GM06990 (cell line): ENCODE results near the gene FBXL4.

Experiments
- DNase-seq: peaks from one replicate; pipeline ENCODE4 v3.0.0-alpha.2; 2011; ENCODE audit not compliant: insufficient read length; ENCODE audit errors: extremely low read depth
- H3K27me3 ChIP-seq: replicated peaks from 2 replicates; pipeline ENCODE4 v1.6.0; 2011; ENCODE audit warnings: low read length; ENCODE audit not compliant: control insufficient read depth, insufficient read depth
- H3K36me3 ChIP-seq: 2 replicates; pipeline ENCODE4 v1.5.1; 2011; ENCODE audit warnings: low read length; ENCODE audit not compliant: control insufficient read depth, insufficient read depth
- H3K4me3 ChIP-seq: replicated peaks from 2 replicates; pipeline ENCODE4 v1.5.1; 2011; ENCODE audit warnings: low read depth, mild to moderate bottlenecking, control low read depth, low read length
- CTCF ChIP-seq: IDR thresholded peaks from 2 replicates; pipeline ENCODE4 v1.5.1; 2011; ENCODE audit warnings: low read length, control low read depth, mild to moderate bottlenecking, inconsistent platforms; ENCODE audit not compliant: insufficient read depth, poor library complexity, severe bottlenecking

Gene FBXL4

GRCh38 chr6:98880486-98880885 is 67.3 kb downstream of the FBXL4 start:
- DNase-seq, result peak; percentile 9
- H3K4me3 ChIP-seq, result no peak overlapping the region
- H3K27me3 ChIP-seq, result no peaks in the 10 kb centered on the region
- TF ChIP-seq CTCF, result no peak
- no peaks in the 10 kb centered on the region for H3K36me3 ChIP-seq

GRCh38 chr6:98877250-98877649 is 70.5 kb downstream of the FBXL4 start:
- no peaks in the 10 kb centered on the region for H3K27me3 ChIP-seq
- no peak for DNase-seq
- TF ChIP-seq CTCF, result no peak
- H3K4me3 ChIP-seq, result no peak overlapping the region
- H3K36me3 ChIP-seq, result peaks cover 1% of the 10 kb centered on the region; the same call in 1 of the 2 replicates

- no peak for TF ChIP-seq CTCF
- no peak overlapping the region for H3K4me3 ChIP-seq
- H3K27me3 ChIP-seq, result no peaks in the 10 kb centered on the region
- DNase-seq, result no peak
- H3K36me3 ChIP-seq, result peaks cover 1% of the 10 kb centered on the region; the same call in 1 of the 2 replicates
These were observed 72.4 kb downstream of the FBXL4 start for GRCh38 chr6:98875375-98875774.

- peaks cover 1% of the 10 kb centered on the region; the same call in 1 of the 2 replicates for H3K36me3 ChIP-seq
- no peak overlapping the region for H3K4me3 ChIP-seq
- no peak for TF ChIP-seq CTCF
- DNase-seq, result no peak
- H3K27me3 ChIP-seq, result no peaks in the 10 kb centered on the region
These were observed 75.9 kb downstream of the FBXL4 start for GRCh38 chr6:98871821-98872220.

GRCh38 chr6:98871057-98871456 is 76.7 kb downstream of the FBXL4 start:
- Histone ChIP-seq H3K27me3 (no peaks in the 10 kb centered on the region), H3K4me3 (no peak overlapping the region), H3K36me3 (peaks cover 1% of the 10 kb centered on the region; the same call in 1 of the 2 replicates)
- TF ChIP-seq CTCF, result no peak
- DNase-seq, result no peak

GRCh38 chr6:98864497-98864896 is 83.2 kb downstream of the FBXL4 start:
- Histone ChIP-seq H3K36me3 (no peaks in the 10 kb centered on the region), H3K27me3 (no peaks in the 10 kb centered on the region), H3K4me3 (no peak overlapping the region)
- DNase-seq, result no peak
- no peak for TF ChIP-seq CTCF
